ENCODE results near the gene INTS13. TPM values are rescaled to one million over a fixed set of nuclear protein-coding genes. Genes with fewer than 3 reads are reported as not detected.

The INTS13 gene
- total RNA-seq, 1 donor from 2014 or later = 24.4 TPM

- intact Hi-C loops (cut with micrococcal nuclease) = no loop called here
- H3K27ac ChIP-seq (replicated peaks) = no peak overlapping the region
- no peaks in the 10 kb centered on the region for H3K36me3 ChIP-seq
- H3K4me3 ChIP-seq = no peak overlapping the region
- H3K9me3 ChIP-seq (replicated peaks) = no peaks in the 10 kb centered on the region
- no peaks in the 10 kb centered on the region for H3K27me3 ChIP-seq (ENCODE audit: low read depth)
- TF ChIP-seq CTCF (IDR thresholded peaks at IDR 0.05; ENCODE audit: borderline replicate concordance) = no peak
- DNase-seq = no peak
- no peaks in the 10 kb centered on the region for H3K4me1 ChIP-seq
These were observed 46.1 kb downstream of the INTS13 start for GRCh38 chr12:26891704-26892103.

GRCh38 chr12:26890784-26891183, 47.0 kb downstream of the INTS13 start:
- Histone ChIP-seq H3K27me3 (ENCODE audit: low read depth) (no peaks in the 10 kb centered on the region), H3K4me1 (no peaks in the 10 kb centered on the region), H3K36me3 (no peaks in the 10 kb centered on the region), H3K9me3 (replicated peaks) (no peaks in the 10 kb centered on the region), H3K27ac (replicated peaks) (no peak overlapping the region), H3K4me3 (no peak overlapping the region)
- intact Hi-C loops (cut with micrococcal nuclease) = no loop called here
- no peak for DNase-seq
- no peak for TF ChIP-seq CTCF (IDR thresholded peaks at IDR 0.05; ENCODE audit: borderline replicate concordance)

- TF ChIP-seq CTCF (IDR thresholded peaks at IDR 0.05; ENCODE audit: borderline replicate concordance) = peak; percentile 96
- no peaks in the 10 kb centered on the region for H3K36me3 ChIP-seq
- no peak overlapping the region for H3K27ac ChIP-seq (replicated peaks)
- peak overlapping the region; percentile 15 for H3K4me3 ChIP-seq
- DNase-seq = peak; percentile 60
- no peaks in the 10 kb centered on the region for H3K27me3 ChIP-seq (ENCODE audit: low read depth)
- intact Hi-C loops (cut with micrococcal nuclease) = loop anchor here (2.0 kb wide), 1 partner anchor 32 kb away; no protein-coding TSS in a partner anchor
- peaks cover 4% of the 10 kb centered on the region for H3K4me1 ChIP-seq
- no peaks in the 10 kb centered on the region for H3K9me3 ChIP-seq (replicated peaks)
These were observed 52.8 kb downstream of the INTS13 start for GRCh38 chr12:26884765-26885576.

DNA sequence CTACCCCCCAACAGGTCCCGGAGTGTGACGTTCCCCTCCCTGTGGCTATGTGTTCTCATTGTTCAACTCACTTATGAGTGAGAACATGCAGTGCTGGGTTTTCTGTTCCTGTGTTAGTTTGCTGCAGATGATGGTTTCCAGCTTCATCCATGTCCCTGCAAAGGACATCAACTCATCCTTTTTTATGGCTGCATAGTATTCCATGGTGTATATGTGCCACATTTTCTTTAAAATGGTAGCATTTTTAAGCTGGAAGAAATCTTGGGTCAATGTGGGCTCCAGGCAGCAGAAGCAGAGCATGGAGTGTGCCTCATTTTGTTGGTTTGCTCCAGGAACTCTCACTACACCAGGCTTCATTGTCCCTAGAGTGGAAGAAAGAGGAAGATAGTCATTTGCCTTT, 57.2 kb downstream of the INTS13 start:
- intact Hi-C loops (cut with micrococcal nuclease) = no loop called here
- H3K4me3 ChIP-seq = no peak overlapping the region
- H3K36me3 ChIP-seq = no peaks in the 10 kb centered on the region
- no peak for TF ChIP-seq CTCF (IDR thresholded peaks at IDR 0.05; ENCODE audit: borderline replicate concordance)
- no peak for DNase-seq
- peaks cover 24% of the 10 kb centered on the region for H3K4me1 ChIP-seq
- no peak overlapping the region for H3K27ac ChIP-seq (replicated peaks)
- no peaks in the 10 kb centered on the region for H3K27me3 ChIP-seq (ENCODE audit: low read depth)
- H3K9me3 ChIP-seq (replicated peaks) = no peaks in the 10 kb centered on the region

DNA sequence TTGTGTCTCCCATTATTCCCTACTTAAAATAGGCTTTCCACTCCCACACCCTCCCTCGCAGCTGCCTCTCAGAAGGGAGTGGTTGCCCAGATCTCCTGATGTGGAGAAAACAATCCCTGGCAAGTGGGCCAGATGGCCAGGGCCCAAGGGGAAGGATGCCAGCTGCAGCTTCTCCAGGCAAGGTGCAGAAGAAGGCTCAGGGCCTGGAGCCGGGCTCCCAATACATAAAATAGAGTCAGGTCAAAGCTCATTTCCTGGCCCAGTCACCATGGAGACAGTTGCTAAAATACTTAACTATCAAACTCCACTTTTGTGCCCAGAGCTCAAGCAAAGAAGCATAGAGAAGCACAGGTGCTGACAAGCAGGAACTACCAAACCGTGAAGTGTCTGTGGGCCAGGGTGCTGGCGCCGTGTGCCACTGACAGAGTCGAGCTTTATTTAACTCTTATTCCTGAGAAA, 59.1 kb downstream of the INTS13 start:
- intact Hi-C loops (cut with micrococcal nuclease) = no loop called here
- Histone ChIP-seq H3K4me3 (no peak overlapping the region), H3K9me3 (replicated peaks) (no peaks in the 10 kb centered on the region), H3K36me3 (no peaks in the 10 kb centered on the region), H3K27me3 (ENCODE audit: low read depth) (no peaks in the 10 kb centered on the region), H3K27ac (replicated peaks) (peak overlapping the region; percentile 72), H3K4me1 (peaks cover 21% of the 10 kb centered on the region)
- TF ChIP-seq CTCF (IDR thresholded peaks at IDR 0.05; ENCODE audit: borderline replicate concordance) = no peak
- DNase-seq = peak; percentile 87
